Activated CD4-positive, alpha-beta T cell treated with anti-CD3 and anti-CD28 coated beads, Interleukin-2, amount 50 U/mL, for 4 hours (primary cell): ENCODE measurements around the gene CCR3.

Source experiments
- DNase-seq, 2 experiments: peaks; one replicate each; pipeline ENCODE4 v3.0.0-alpha.2; 2020

The CCR3 gene

DNA sequence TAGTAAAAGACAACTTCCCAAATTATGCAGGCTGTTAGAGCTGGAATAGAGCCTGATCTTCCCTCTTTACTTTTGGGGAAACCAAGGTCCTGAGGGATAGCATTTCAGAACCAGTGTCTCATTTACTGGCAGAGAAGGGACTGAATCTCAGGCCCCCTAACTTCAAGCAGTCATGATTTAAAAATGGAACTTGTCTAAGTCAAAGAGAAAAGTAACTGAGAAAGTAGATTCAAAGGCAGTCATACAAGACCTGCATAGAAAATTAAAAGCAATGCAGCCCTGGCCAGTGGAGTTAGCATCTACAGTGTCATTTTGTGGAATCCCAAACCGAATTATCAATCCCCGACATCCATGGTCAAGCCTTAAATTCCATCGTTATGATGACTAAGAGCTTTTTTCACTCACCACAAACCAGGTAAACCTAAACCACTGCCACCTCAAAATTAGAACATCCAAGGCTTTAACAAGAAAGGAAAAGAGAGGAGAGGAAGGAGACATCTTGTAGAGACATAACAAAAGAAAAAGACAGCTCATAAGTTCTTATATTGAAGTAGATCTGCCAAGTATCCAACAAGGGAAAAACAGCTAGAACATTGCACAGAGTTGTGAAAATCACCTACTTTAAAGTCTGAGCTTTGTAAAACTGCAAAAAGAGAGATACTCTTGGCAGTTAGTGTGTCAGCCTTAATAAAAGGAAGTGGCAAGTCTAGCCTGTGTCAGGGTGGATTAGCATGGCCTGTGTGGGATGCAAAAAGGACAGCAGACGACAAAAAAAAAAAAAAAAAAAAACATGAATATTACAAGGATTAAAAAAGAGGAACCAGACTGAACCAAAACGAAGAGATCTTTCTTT lies 57.6 kb downstream of the CCR3 start:
- no peak for DNase-seq

DNA sequence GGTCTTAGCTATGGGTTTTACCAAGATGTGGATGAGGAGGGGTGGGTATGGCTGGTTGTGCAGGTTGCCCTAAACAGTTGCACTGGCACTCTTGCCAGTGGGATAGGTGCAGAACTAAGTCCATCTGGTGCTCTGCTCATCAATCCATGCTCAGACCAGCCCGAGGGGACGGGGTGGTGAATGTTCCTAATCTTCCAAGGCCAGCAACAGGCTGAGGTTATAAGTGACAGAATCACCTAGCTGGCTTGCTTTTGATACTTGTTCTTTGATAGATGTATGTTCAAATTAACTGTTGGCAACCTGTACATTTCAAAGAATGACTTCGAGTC lies 58.2 kb downstream of the CCR3 start:
- DNase-seq: no peak

DNA sequence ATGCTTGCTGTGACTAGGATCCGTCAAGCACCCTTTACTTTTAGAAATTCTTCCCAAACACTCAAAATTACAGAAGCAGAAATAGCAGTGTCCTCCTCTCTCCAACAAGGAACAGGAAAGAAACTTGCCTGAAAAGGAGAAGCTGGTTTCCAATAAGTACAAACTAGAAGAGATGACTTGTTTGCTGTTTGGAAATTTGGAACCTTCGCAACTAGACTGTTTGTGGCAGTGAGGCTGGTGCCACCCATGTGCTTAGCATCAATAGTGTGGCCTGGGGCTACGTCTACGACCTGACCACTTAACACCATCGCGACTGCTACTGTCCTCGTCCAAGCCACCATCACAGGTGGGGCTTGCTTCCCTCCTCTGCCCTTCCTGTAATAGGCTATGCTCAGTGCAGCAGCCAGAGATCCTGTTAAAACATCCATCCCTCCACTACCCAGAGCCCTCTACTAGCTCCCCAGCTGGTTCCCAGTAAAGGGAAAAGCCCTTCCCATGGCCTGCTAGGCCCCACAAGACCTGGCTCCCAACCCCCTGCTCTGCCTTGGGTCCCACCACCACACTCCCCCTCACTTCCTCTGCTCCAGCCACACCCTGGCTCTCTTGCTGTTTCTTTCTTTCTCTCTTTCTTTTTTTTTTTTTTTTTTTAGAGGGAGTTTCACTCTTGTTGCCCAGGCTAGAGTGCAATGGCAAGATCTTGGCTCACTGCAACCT lies 59.0 kb downstream of the CCR3 start:
- DNase-seq: no peak

DNA sequence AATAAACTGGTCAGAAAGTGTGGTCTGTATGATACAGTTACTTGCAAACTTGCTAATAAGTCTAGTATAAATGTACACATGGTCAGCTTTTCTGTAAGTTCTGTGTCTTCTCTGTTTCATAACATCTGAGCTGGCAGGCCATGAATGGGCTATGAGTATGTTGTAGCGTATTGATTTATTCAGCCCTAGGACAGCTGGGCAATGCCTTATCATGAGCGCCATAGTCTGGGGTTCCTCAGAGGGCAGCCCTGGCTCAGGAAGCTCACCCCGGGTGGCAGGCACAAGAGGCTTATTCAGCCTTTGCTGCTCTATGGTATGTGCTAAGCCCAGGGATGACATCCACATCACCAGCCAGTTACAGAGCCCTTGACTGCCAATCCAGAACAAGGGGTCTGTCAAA lies 61.0 kb downstream of the CCR3 start:
- DNase-seq: no peak

DNA sequence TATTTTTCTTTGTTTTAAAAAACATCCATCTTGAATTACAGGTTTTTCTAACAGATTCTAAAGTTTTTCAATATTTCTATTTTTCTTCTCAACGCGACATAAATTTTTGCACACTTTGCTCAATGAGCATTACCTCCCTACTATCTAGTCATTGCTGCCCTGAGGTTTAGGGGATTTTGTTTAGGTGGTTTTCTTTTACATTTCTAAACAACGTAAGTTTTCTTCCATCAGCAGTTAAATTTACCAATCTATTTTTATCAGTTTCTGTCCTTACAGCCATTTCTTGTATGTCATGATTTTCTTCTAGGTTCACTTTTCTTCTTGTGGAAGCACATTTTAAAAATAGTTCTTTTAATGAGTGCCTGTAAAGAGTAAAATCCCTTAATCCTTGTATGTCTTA lies 62.5 kb downstream of the CCR3 start:
- DNase-seq: no peak

DNA sequence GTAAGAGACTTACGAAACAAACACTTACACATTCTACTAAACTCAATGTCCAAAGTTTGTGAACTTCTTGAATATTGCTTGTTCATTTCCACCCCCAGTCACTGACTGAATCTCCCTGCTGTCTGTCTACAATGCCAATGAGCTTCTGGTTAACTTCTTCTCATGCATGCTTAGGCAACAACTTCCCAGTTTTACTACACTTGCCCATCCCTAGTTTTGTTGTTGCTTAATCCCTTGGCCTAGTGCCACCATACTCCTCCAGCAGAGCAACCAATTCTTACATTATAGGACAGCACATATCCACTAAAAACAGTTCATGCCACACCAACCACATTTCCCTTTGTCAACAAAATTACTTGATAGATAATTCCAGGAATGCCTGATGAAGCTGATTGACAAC lies 70.7 kb downstream of the CCR3 start:
- no peak for DNase-seq

DNA sequence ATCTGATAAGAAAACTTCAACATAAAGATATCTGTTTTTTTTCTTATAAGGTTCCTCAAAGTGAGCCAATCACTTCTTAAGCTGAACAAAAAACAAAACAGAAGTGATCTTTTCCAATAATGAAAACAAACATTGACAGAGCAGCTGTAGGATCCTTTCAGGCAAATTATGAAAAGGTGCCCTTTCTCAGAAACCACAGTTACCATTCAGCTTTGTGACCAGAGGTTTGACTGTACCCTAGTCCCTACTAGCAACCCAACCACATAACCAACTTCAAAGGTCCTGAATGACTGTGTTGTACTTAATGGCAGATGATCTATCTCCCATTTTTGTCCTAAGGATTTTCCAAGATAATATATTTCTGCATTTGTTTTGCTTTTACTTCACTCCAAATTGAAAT lies 72.3 kb downstream of the CCR3 start:
- DNase-seq: no peak

DNA sequence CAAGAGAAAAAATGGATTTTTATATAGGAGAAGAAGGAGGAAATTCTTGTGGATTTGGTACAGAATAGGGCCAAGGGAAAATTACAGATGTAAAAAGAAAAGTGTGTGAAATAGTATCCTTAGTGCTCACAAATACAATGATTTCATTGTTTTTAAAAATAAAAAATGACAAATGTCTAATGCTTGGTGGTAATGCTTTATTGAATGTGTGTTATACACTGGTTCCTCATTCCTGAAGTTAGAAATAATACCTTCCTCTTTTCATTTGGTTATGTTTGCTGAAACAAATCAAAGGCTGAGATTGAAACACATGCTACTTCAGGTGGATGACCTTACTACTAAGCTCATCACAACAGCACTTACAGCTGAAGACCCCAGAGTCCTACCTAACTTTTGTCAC lies 73.9 kb downstream of the CCR3 start:
- DNase-seq: no peak
